Astrocyte (in vitro differentiated cells and primary cell): Measurements from ENCODE around the gene HMGCS2. TPM values are rescaled to one million over a fixed set of nuclear protein-coding genes. Genes with fewer than 3 reads are reported as not detected.

Experiments
- DNase-seq: peaks from one replicate; pipeline ENCODE4 v3.0.0-alpha.2; 2010; ENCODE audit warnings: low read depth
- FAIRE-seq: peaks from 2 replicates; lab custom pipeline; 2011; peaks lifted over from hg19 to GRCh38; lab: Jason Lieb, UNC
- H2AFZ ChIP-seq: 2 replicates; pipeline ENCODE4 v1.6.0; 2012; ENCODE audit warnings: low read depth, low read length, inconsistent platforms
- H3K27ac ChIP-seq: 2 replicates; pipeline ENCODE4 v1.5.1; 2011; ENCODE audit warnings: low read depth, low read length, inconsistent platforms
- H3K27me3 ChIP-seq: 2 replicates; pipeline ENCODE4 v1.6.0; 2011; ENCODE audit warnings: low read length, inconsistent platforms; ENCODE audit not compliant: insufficient read depth
- H3K36me3 ChIP-seq: 2 replicates; pipeline ENCODE4 v1.5.1; 2011; ENCODE audit warnings: low read length, inconsistent platforms; ENCODE audit not compliant: insufficient read depth
- H3K4me1 ChIP-seq: 2 replicates; pipeline ENCODE4 v1.5.1; 2011; ENCODE audit warnings: low read length, inconsistent platforms; ENCODE audit not compliant: insufficient read depth
- H3K4me2 ChIP-seq: 2 replicates; pipeline ENCODE4 v1.6.0; 2012; ENCODE audit warnings: low read length, inconsistent platforms
- H3K4me3 ChIP-seq: 2 replicates; pipeline ENCODE4 v1.5.1; 2011; ENCODE audit warnings: low read depth, mild to moderate bottlenecking, low read length, inconsistent platforms; ENCODE audit not compliant: insufficient read depth
- H3K79me2 ChIP-seq: 2 replicates; pipeline ENCODE4 v1.6.0; 2012; ENCODE audit warnings: mild to moderate bottlenecking, low read length, inconsistent platforms; ENCODE audit not compliant: insufficient read depth
- H3K9ac ChIP-seq: 2 replicates; pipeline ENCODE4 v1.6.0; 2012; ENCODE audit warnings: mild to moderate bottlenecking, low read length, inconsistent platforms
- H3K9me3 ChIP-seq: 2 replicates; pipeline ENCODE4 v1.5.1; 2012; ENCODE audit warnings: low read depth, mild to moderate bottlenecking, low read length, inconsistent platforms; ENCODE audit not compliant: insufficient read depth
- H4K20me1 ChIP-seq: 2 replicates; pipeline ENCODE4 v1.6.0; 2012; ENCODE audit warnings: low read length, inconsistent platforms; ENCODE audit not compliant: insufficient read depth
- H3K27ac Mint-ChIP-seq: one replicate; pipeline ENCODE4 v1.8.0; 2021; ENCODE audit warnings: mild to moderate bottlenecking, mixed read lengths; ENCODE audit not compliant: unreplicated experiment
- H3K27me3 Mint-ChIP-seq: one replicate; pipeline ENCODE4 v1.8.0; 2021; ENCODE audit warnings: low read depth, mixed read lengths; ENCODE audit not compliant: unreplicated experiment
- H3K36me3 Mint-ChIP-seq: one replicate; pipeline ENCODE4 v1.8.0; 2021; ENCODE audit warnings: low read depth, mixed read lengths; ENCODE audit not compliant: unreplicated experiment
- H3K4me1 Mint-ChIP-seq: one replicate; pipeline ENCODE4 v1.8.0; 2021; ENCODE audit warnings: low read depth, mixed read lengths; ENCODE audit not compliant: unreplicated experiment
- H3K4me3 Mint-ChIP-seq: one replicate; pipeline ENCODE4 v1.8.0; 2021; ENCODE audit warnings: mild to moderate bottlenecking, moderate library complexity, mixed read lengths; ENCODE audit not compliant: unreplicated experiment
- H3K9me3 Mint-ChIP-seq: one replicate; pipeline ENCODE4 v1.8.0; 2021; ENCODE audit warnings: mild to moderate bottlenecking, mixed read lengths; ENCODE audit not compliant: unreplicated experiment
- EZH2 ChIP-seq: IDR thresholded peaks from 2 replicates; pipeline ENCODE4 v1.6.1; 2012; ENCODE audit warnings: mild to moderate bottlenecking, low read length, inconsistent platforms; ENCODE audit not compliant: insufficient read depth
- total RNA-seq: library from RNA; stranded (reverse); gene quantifications from 2 replicates; pipeline ENCODE4 v1.2.1, GENCODE V29; 2021
- TF ChIP-seq, protein P1 (sequence below): IDR thresholded peaks from 2 replicates; pipeline ENCODE4 v1.5.1; 2011; ENCODE audit warnings: low read depth, mild to moderate bottlenecking, inconsistent platforms, low read length, moderate library complexity; ENCODE audit not compliant: insufficient read depth

Gene HMGCS2
- total RNA-seq, 1 donor from 2014 or later: not detected

DNA sequence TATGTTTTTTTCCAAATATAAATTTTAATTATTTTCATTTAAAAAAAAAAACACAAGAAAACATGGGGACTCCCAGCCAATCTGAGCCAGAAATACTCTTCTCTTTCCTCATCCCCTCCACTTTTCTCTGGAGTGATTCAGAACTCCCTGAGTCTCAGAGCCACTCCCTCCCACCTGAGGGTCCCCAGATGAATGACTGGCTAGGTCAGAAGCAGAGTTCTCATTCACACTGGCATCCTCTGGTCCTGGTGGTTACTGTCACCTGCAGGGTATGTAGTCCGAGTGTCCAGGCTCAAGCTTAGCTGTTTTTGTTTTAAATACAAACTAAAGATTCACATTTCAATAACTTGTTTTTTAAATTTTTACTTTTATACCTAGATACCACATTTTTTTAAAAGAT is 6.3 kb downstream of the HMGCS2 start:
- Histone ChIP-seq H3K4me2 (no peak overlapping the region), H3K27me3 (peaks cover 21% of the 10 kb centered on the region), H3K27ac (no peak overlapping the region), H4K20me1 (no peaks in the 10 kb centered on the region), H2AFZ (no peak overlapping the region), H3K9me3 (no peaks in the 10 kb centered on the region), H3K36me3 (no peaks in the 10 kb centered on the region), H3K79me2 (no peaks in the 10 kb centered on the region), H3K4me1 (no peaks in the 10 kb centered on the region), H3K9ac (no peak overlapping the region), H3K4me3 (no peak overlapping the region)
- TF ChIP-seq, protein P1, sequence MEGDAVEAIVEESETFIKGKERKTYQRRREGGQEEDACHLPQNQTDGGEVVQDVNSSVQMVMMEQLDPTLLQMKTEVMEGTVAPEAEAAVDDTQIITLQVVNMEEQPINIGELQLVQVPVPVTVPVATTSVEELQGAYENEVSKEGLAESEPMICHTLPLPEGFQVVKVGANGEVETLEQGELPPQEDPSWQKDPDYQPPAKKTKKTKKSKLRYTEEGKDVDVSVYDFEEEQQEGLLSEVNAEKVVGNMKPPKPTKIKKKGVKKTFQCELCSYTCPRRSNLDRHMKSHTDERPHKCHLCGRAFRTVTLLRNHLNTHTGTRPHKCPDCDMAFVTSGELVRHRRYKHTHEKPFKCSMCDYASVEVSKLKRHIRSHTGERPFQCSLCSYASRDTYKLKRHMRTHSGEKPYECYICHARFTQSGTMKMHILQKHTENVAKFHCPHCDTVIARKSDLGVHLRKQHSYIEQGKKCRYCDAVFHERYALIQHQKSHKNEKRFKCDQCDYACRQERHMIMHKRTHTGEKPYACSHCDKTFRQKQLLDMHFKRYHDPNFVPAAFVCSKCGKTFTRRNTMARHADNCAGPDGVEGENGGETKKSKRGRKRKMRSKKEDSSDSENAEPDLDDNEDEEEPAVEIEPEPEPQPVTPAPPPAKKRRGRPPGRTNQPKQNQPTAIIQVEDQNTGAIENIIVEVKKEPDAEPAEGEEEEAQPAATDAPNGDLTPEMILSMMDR: no peak
- no peak for TF ChIP-seq EZH2
- Mint-ChIP-seq H3K4me1 (peaks cover 5% of the 10 kb centered on the region), H3K9me3 (no peaks in the 10 kb centered on the region), H3K27ac (no peak overlapping the region), H3K27me3 (peaks cover 15% of the 10 kb centered on the region), H3K4me3 (no peak overlapping the region), H3K36me3 (no peaks in the 10 kb centered on the region)
- FAIRE-seq (no peak), DNase-seq (no peak)

DNA sequence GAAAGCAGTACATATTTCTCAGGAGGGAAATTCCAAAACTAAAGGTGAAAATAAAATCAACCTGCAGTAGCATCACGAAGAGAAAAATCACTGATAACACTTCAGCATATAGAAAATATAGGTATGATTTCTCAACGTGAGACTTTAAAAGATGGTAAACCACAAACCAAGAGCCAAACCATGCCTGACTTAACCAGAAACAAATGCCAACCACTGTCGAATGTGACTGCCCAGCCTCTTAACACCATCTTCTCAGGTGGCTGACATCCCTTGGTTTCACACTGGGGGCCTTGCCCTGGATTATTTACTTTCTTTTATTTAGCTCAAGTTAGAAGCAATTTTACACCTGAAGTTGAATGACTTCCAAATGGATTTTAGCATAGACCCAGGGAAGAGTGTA is 10.1 kb downstream of the HMGCS2 start:
- no peaks in the 10 kb centered on the region for H3K36me3 ChIP-seq

DNA sequence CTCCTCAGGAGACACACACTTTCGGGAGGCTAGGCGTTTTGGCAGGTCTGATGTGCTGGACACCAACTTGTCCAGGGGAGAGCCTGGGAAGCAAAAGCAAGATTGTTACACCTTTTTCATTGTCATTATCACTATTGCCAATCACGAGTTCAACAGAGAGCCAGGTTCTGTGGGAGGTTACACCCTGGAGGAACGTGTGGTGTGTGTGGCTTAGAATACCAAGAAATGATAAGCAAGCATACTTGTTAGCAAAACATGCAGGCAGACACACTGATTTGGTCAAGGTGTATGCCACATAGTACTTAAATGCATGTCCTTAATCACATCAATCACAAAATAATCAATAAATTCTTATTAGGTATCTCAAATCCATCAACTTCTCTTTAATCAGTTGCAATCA is 16.1 kb downstream of the HMGCS2 start:
- H3K4me1 ChIP-seq: no peaks in the 10 kb centered on the region
- Mint-ChIP-seq H3K27ac (no peak overlapping the region), H3K4me1 (no peaks in the 10 kb centered on the region), H3K4me3 (no peak overlapping the region), H3K27me3 (peaks cover 29% of the 10 kb centered on the region), H3K9me3 (peaks cover 3% of the 10 kb centered on the region), H3K36me3 (no peaks in the 10 kb centered on the region)
- no peak overlapping the region for H3K27ac ChIP-seq
- no peak overlapping the region for H3K4me3 ChIP-seq
- no peak overlapping the region for H3K4me2 ChIP-seq
- no peaks in the 10 kb centered on the region for H4K20me1 ChIP-seq
- no peaks in the 10 kb centered on the region for H3K79me2 ChIP-seq
- no peak overlapping the region for H3K9ac ChIP-seq
- FAIRE-seq (no peak), DNase-seq (no peak)
- H3K36me3 ChIP-seq: no peaks in the 10 kb centered on the region
- TF ChIP-seq, protein P1: no peak
- no peak for TF ChIP-seq EZH2
- H2AFZ ChIP-seq: no peak overlapping the region
- no peaks in the 10 kb centered on the region for H3K9me3 ChIP-seq
- H3K27me3 ChIP-seq: peaks cover 12% of the 10 kb centered on the region

More for the DNA sequence above, 10.1 kb downstream of the HMGCS2 start:
- H3K4me3 ChIP-seq: no peak overlapping the region
- H3K9me3 Mint-ChIP-seq: no peaks in the 10 kb centered on the region
- no peak overlapping the region for H3K27ac Mint-ChIP-seq
- H2AFZ ChIP-seq: no peak overlapping the region
- H3K4me1 ChIP-seq: no peaks in the 10 kb centered on the region
- DNase-seq (no peak), FAIRE-seq (no peak)
- H3K4me3 Mint-ChIP-seq: no peak overlapping the region
- TF ChIP-seq EZH2: no peak
- TF ChIP-seq, protein P1: no peak
- no peaks in the 10 kb centered on the region for H3K9me3 ChIP-seq
- H3K27me3 ChIP-seq: peaks cover 3% of the 10 kb centered on the region
- H3K4me1 Mint-ChIP-seq: no peaks in the 10 kb centered on the region
- H3K4me2 ChIP-seq: no peak overlapping the region
- no peak overlapping the region for H3K27ac ChIP-seq
- H3K27me3 Mint-ChIP-seq: peaks cover 11% of the 10 kb centered on the region
- no peaks in the 10 kb centered on the region for H3K79me2 ChIP-seq
- no peaks in the 10 kb centered on the region for H4K20me1 ChIP-seq
- no peaks in the 10 kb centered on the region for H3K36me3 Mint-ChIP-seq
- H3K9ac ChIP-seq: no peak overlapping the region
